Measurements from ENCODE around the gene PEAK1.

Gene PEAK1

GRCh38 chr15:77421370-77421700 is 1.4 kb upstream of the PEAK1 start:
- TF ChIP-seq CTCF (conservative IDR thresholded peaks at IDR 0.05) (no peak), ZFX (IDR thresholded peaks at IDR 0.05) (no peak)
- peak overlapping the region; percentile 83 for H3K27ac ChIP-seq

- H3K27ac ChIP-seq = peak within 1 kb of the TSS; percentile 83
- peak; percentile 38; the same call in 1 of the 2 replicates for TF ChIP-seq ZFX (IDR thresholded peaks at IDR 0.05)
- no peak for TF ChIP-seq CTCF (conservative IDR thresholded peaks at IDR 0.05)
Observed at GRCh38 chr15:77420610-77421369, 886 bp upstream of the PEAK1 start, which contains the start of gene HMG20A. TSS of gene HMG20A (plus strand) at chr15:77420888. CDS start at chr15:77458408, 37,520 bp downstream.

- no peak for TF ChIP-seq ZFX (IDR thresholded peaks at IDR 0.05)
- no peak for TF ChIP-seq CTCF (conservative IDR thresholded peaks at IDR 0.05)
- no peak overlapping the region for H3K27ac ChIP-seq
Observed at GRCh38 chr15:77418966-77419835, 703 bp downstream of the PEAK1 start.

GRCh38 chr15:77418391-77418965 is 1.4 kb downstream of the PEAK1 start:
- TF ChIP-seq CTCF (conservative IDR thresholded peaks at IDR 0.05) = no peak
- no peak for TF ChIP-seq ZFX (IDR thresholded peaks at IDR 0.05)
- no peak overlapping the region for H3K27ac ChIP-seq

- H3K27ac ChIP-seq = no peak overlapping the region
- TF ChIP-seq ZFX (IDR thresholded peaks at IDR 0.05) (no peak), CTCF (conservative IDR thresholded peaks at IDR 0.05) (no peak)
Observed at GRCh38 chr15:77417602-77418001, 2.3 kb downstream of the PEAK1 start.

- no peak for TF ChIP-seq ZFX (IDR thresholded peaks at IDR 0.05)
- no peak for TF ChIP-seq CTCF (conservative IDR thresholded peaks at IDR 0.05)
- no peak overlapping the region for H3K27ac ChIP-seq
Observed at GRCh38 chr15:77416954-77417353, 3.0 kb downstream of the PEAK1 start.

- no peak overlapping the region for H3K27ac ChIP-seq
- TF ChIP-seq CTCF (conservative IDR thresholded peaks at IDR 0.05) (no peak), ZFX (IDR thresholded peaks at IDR 0.05) (no peak)
Observed at GRCh38 chr15:77416148-77416455, 3.8 kb downstream of the PEAK1 start.
